SK-N-DZ (cell line): ENCODE measurements around the gene PTPRF. TPM values are rescaled to one million over a fixed set of nuclear protein-coding genes. Genes with fewer than 3 reads are reported as not detected.
"Not testable (repeated sequence)": the region's sequence is repeated elsewhere in the genome, so short reads cannot be mapped to it uniquely, and the experiment has no call there.

Source experiments
- DNase-seq: peaks from one replicate; pipeline ENCODE4 v3.0.0-alpha.2; 2015; ENCODE audit warnings: low spot score
- polyA plus RNA-seq, 2 experiments: library from polyadenylated mRNA; depleted of rRNA; stranded (reverse); fragments of >200 nt; gene quantifications; 2 replicates each; pipeline ENCODE4 v1.2.3, GENCODE V29; 2014

The PTPRF gene
- polyA plus RNA-seq (2014; cell fraction: cytosol; rRNA removed) = 22.6 and 33.7 TPM in 2 replicates
- 27.5 and 42.1 TPM in 2 replicates for polyA plus RNA-seq (2014; cell fraction: nucleus; rRNA removed)

- peak; percentile 37 for DNase-seq
Observed at GRCh38 chr1:43530483-43531106, at the start of gene PTPRF. PTPRF (plus strand) TSS chr1:43530883; CDS start chr1:43545076, 14,193 bp downstream.

- no peak for DNase-seq
Observed at GRCh38 chr1:43481491-43481890, 49.2 kb upstream of the PTPRF start.

GRCh38 chr1:43482215-43482614, 48.5 kb upstream of the PTPRF start:
- DNase-seq = no peak

GRCh38 chr1:43484367-43484766, 46.3 kb upstream of the PTPRF start:
- no peak for DNase-seq

- DNase-seq = no peak
Observed at GRCh38 chr1:43488165-43488564, 42.5 kb upstream of the PTPRF start.

GRCh38 chr1:43491061-43491460, 39.6 kb upstream of the PTPRF start:
- DNase-seq = no peak

- no peak for DNase-seq
Observed at GRCh38 chr1:43492826-43493225, 37.9 kb upstream of the PTPRF start.

- no peak for DNase-seq
Observed at GRCh38 chr1:43493661-43494450, 36.8 kb upstream of the PTPRF start.

- no peak for DNase-seq
Observed at GRCh38 chr1:43495204-43495603, 35.5 kb upstream of the PTPRF start.

- peak; percentile 45 for DNase-seq
Observed at GRCh38 chr1:43499898-43500297, 30.8 kb upstream of the PTPRF start.

- DNase-seq = not testable (repeated sequence)
Observed at GRCh38 chr1:43501806-43502205, 28.9 kb upstream of the PTPRF start.

GRCh38 chr1:43503534-43503933, 27.1 kb upstream of the PTPRF start:
- DNase-seq = no peak

GRCh38 chr1:43505077-43505780, 25.5 kb upstream of the PTPRF start:
- DNase-seq = no peak

GRCh38 chr1:43506233-43506632, 24.4 kb upstream of the PTPRF start:
- no peak for DNase-seq

- DNase-seq = no peak
Observed at GRCh38 chr1:43507296-43508295, 23.1 kb upstream of the PTPRF start.

GRCh38 chr1:43509007-43509739, 21.5 kb upstream of the PTPRF start:
- DNase-seq = no peak

- DNase-seq = no peak
Observed at GRCh38 chr1:43509740-43510375, 20.8 kb upstream of the PTPRF start.

- DNase-seq = no peak
Observed at GRCh38 chr1:43510621-43511020, 20.1 kb upstream of the PTPRF start.

GRCh38 chr1:43511394-43511793, 19.3 kb upstream of the PTPRF start:
- no peak for DNase-seq

- no peak for DNase-seq
Observed at GRCh38 chr1:43512133-43512532, 18.6 kb upstream of the PTPRF start.
